K562 (cell line): ENCODE data around the gene KCNN3.

ENCODE experiments used
- ARNT ChIP-seq, 2 experiments: fragments of 450-650 bp; IDR thresholded peaks; 2 replicates each; pipeline ENCODE4 v1.6.1; 2016; ENCODE audit warnings: mild to moderate bottlenecking in 1 of 2
- ATF7 ChIP-seq: fragments of 450-650 bp; IDR thresholded peaks from 2 replicates; pipeline ENCODE4 v1.7.1; 2014; ENCODE audit warnings: mild to moderate bottlenecking, moderate library complexity
- BRD4 ChIP-seq: fragments of 200-600 bp; sonication (generic); IDR thresholded peaks from 2 replicates; pipeline ENCODE4 v1.6.1; 2017; ENCODE audit warnings: inconsistent platforms
- GTF2F1 ChIP-seq: IDR thresholded peaks from 2 replicates; pipeline ENCODE4 v1.6.1; 2011; ENCODE audit warnings: low read depth, low read length, improper control_type of control experiment
- MYNN ChIP-seq, 2 experiments: sonication (generic); formaldehyde crosslinking in 1 of 2; IDR thresholded peaks; 2 replicates each; pipeline versions ENCODE4 v1.5.0 to v1.6.1; 2016 to 2020; ENCODE audit warnings: antibody characterized with exemption in 1 of 2, missing genetic modification reagents in 1 of 2
- NCOA2 ChIP-seq, 2 experiments: fragments of 450-650 bp; IDR thresholded peaks; 2 replicates each; pipeline ENCODE4 v1.6.1; 2018; ENCODE audit warnings: mild to moderate bottlenecking in 2 of 2, moderate library complexity in 1 of 2; ENCODE audit not compliant: partially characterized antibody in 2 of 2
- TCF7 ChIP-seq: sonication (generic); IDR thresholded peaks from 2 replicates; pipeline ENCODE4 v1.6.1; 2016; ENCODE audit warnings: antibody characterized with exemption, borderline replicate concordance
- TGIF2 ChIP-seq: sonication (generic); formaldehyde crosslinking; IDR thresholded peaks from 2 replicates; pipeline ENCODE4 v1.8.1; 2022; ENCODE audit warnings: mild to moderate bottlenecking, missing genetic modification reagents, moderate library complexity
- ZFP1 ChIP-seq: fragments of 450-650 bp; formaldehyde crosslinking; IDR thresholded peaks from 2 replicates; pipeline ENCODE4 v1.4.0; 2020; ENCODE audit warnings: mild to moderate bottlenecking, mixed read lengths
- ZNF707 ChIP-seq: fragments of 250-450 bp; sonication (Bioruptor Pico); conservative IDR thresholded peaks from 2 replicates; pipeline ENCODE4 v1.8.0; 2022; ENCODE audit warnings: inconsistent platforms, mild to moderate bottlenecking, moderate library complexity
- TF ChIP-seq, protein P1 (sequence below): IDR thresholded peaks from 3 replicates; pipeline ENCODE4 v1.6.1; 2011; ENCODE audit warnings: borderline replicate concordance, mild to moderate bottlenecking, moderate library complexity; ENCODE audit not compliant: insufficient read length; ENCODE audit errors: extremely low read depth
- TF ChIP-seq, protein P2 (sequence below): fragments of 450-650 bp; formaldehyde crosslinking; IDR thresholded peaks from 2 replicates; pipeline ENCODE4 v1.4.0; 2020; ENCODE audit warnings: mild to moderate bottlenecking, moderate library complexity

DNA sequence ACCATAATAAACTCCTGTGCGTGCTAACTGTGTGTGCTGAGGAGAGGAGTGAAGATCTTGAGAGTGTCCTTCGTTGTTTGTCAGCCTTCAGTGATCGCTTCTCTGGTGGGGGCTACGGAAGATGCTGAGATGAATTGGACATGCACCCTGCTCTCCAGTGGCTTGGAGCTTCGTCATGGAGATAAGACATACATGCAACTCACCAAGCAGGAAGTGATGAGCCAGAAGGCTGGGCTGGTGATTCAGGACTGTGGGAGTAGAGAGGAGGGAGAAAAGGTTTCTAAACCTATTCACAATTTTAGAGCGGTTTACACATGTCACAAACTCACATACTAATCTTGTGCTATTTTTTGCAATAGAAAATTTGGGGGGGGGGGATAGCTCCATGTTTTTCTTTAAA is 133.2 kb downstream of the KCNN3 start:
- TF ChIP-seq TCF7 (no peak), MYNN (IDR thresholded peaks at IDR 0.05) (no peak), MYNN (CRISPR knock-in tag; IDR thresholded peaks at IDR 0.05) (no peak), ATF7 (no peak), ARNT (IDR thresholded peaks at IDR 0.05) (no peak), ZNF707 (CRISPR knock-in tag) (no peak), TGIF2 (CRISPR knock-in tag) (no peak), NCOA2 (IDR thresholded peaks at IDR 0.05; ENCODE audit: partially characterized antibody in 2 of 2) (no peak), ZFP1 (CRISPR knock-in tag) (no peak), BRD4 (no peak), GTF2F1 (no peak)
- TF ChIP-seq, protein P1, sequence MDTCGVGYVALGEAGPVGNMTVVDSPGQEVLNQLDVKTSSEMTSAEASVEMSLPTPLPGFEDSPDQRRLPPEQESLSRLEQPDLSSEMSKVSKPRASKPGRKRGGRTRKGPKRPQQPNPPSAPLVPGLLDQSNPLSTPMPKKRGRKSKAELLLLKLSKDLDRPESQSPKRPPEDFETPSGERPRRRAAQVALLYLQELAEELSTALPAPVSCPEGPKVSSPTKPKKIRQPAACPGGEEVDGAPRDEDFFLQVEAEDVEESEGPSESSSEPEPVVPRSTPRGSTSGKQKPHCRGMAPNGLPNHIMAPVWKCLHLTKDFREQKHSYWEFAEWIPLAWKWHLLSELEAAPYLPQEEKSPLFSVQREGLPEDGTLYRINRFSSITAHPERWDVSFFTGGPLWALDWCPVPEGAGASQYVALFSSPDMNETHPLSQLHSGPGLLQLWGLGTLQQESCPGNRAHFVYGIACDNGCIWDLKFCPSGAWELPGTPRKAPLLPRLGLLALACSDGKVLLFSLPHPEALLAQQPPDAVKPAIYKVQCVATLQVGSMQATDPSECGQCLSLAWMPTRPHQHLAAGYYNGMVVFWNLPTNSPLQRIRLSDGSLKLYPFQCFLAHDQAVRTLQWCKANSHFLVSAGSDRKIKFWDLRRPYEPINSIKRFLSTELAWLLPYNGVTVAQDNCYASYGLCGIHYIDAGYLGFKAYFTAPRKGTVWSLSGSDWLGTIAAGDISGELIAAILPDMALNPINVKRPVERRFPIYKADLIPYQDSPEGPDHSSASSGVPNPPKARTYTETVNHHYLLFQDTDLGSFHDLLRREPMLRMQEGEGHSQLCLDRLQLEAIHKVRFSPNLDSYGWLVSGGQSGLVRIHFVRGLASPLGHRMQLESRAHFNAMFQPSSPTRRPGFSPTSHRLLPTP: no peak
- TF ChIP-seq, protein P2, sequence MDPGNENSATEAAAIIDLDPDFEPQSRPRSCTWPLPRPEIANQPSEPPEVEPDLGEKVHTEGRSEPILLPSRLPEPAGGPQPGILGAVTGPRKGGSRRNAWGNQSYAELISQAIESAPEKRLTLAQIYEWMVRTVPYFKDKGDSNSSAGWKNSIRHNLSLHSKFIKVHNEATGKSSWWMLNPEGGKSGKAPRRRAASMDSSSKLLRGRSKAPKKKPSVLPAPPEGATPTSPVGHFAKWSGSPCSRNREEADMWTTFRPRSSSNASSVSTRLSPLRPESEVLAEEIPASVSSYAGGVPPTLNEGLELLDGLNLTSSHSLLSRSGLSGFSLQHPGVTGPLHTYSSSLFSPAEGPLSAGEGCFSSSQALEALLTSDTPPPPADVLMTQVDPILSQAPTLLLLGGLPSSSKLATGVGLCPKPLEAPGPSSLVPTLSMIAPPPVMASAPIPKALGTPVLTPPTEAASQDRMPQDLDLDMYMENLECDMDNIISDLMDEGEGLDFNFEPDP: no peak
